Fibroblast of the aortic adventitia (primary cell): ENCODE results near the gene LUM. TPM values are rescaled to one million over a fixed set of nuclear protein-coding genes. Genes with fewer than 3 reads are reported as not detected.

Experiments
- DNase-seq: peaks from one replicate; pipeline ENCODE4 v3.0.0-alpha.2; 2010; ENCODE audit warnings: low read depth
- H3K4me3 ChIP-seq: 2 replicates; pipeline ENCODE4 v1.5.1; 2011; ENCODE audit warnings: low read depth, mild to moderate bottlenecking, control low read depth, low read length, moderate library complexity
- CTCF ChIP-seq: IDR thresholded peaks from 2 replicates; pipeline ENCODE4 v1.5.1; 2011; ENCODE audit warnings: mild to moderate bottlenecking, low read length, control low read depth, inconsistent platforms; ENCODE audit not compliant: insufficient read depth
- total RNA-seq: library from RNA; depleted of rRNA; stranded (reverse); fragments of >200 nt; gene quantifications from 2 replicates; pipeline ENCODE4 v1.2.3, GENCODE V29; 2012; ENCODE audit warnings: low replicate concordance

LUM gene
- total RNA-seq, 1 donor, result 582 TPM

GRCh38 chr12:91110311-91110924, 876 bp downstream of the LUM start:
- peak overlapping the region; percentile 67 for H3K4me3 ChIP-seq
- no peak for TF ChIP-seq CTCF
- no peak for DNase-seq

GRCh38 chr12:91109581-91110310, 1.5 kb downstream of the LUM start:
- peak overlapping the region; percentile 67 for H3K4me3 ChIP-seq
- TF ChIP-seq CTCF, result no peak
- DNase-seq, result no peak

- peak overlapping the region; percentile 67 for H3K4me3 ChIP-seq
- peak; percentile 64 for TF ChIP-seq CTCF
- DNase-seq, result peak; percentile 74
These were observed 2.1 kb downstream of the LUM start for GRCh38 chr12:91109148-91109564.

GRCh38 chr12:91108196-91108755, 3.0 kb downstream of the LUM start:
- no peak for DNase-seq
- TF ChIP-seq CTCF, result no peak
- H3K4me3 ChIP-seq, result no peak overlapping the region

- no peak for TF ChIP-seq CTCF
- no peak overlapping the region for H3K4me3 ChIP-seq
- DNase-seq, result no peak
These were observed 5.0 kb downstream of the LUM start for GRCh38 chr12:91106283-91106682.

GRCh38 chr12:91105807-91106206, 5.5 kb downstream of the LUM start:
- no peak overlapping the region for H3K4me3 ChIP-seq
- no peak for TF ChIP-seq CTCF
- peak; percentile 42 for DNase-seq
